ENCODE measurements around the gene G3BP2. TPM values are rescaled to one million over a fixed set of nuclear protein-coding genes. Genes with fewer than 3 reads are reported as not detected.

Gene G3BP2
- total RNA-seq, 1 donor from 2014 or later: 235 TPM

GRCh38 chr4:75639124-75639695 lies 34.0 kb downstream of the G3BP2 start:
- DNase-seq (ENCODE audit: low read depth, low spot score): no peak

GRCh38 chr4:75637827-75638226 lies 35.4 kb downstream of the G3BP2 start:
- no peak for DNase-seq (ENCODE audit: low read depth, low spot score)

DNA sequence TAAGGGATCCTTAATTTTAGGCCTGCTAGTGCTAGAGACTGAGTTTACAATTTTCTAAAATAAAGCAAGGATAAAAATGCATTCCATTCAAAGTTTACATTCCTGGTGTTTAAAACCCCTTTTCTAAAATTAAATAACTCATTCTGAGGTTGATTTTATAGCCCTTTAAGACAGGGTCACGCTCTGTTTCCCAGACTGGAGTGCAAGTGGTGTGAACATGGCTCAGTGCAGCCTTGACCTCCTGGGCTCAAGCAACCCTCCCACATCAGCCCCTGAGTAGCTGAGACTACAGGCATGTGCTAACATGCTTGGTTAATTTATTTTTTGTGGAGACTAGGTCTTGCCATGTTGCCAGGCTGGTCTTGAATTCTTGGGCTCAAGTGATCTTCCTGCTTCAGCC lies 36.0 kb downstream of the G3BP2 start:
- DNase-seq (ENCODE audit: low read depth, low spot score): no peak

- DNase-seq (ENCODE audit: low read depth, low spot score): no peak
These were observed 38.3 kb downstream of the G3BP2 start for GRCh38 chr4:75634951-75635350.

GRCh38 chr4:75634281-75634680 lies 38.9 kb downstream of the G3BP2 start:
- DNase-seq (ENCODE audit: low read depth, low spot score): no peak

DNA sequence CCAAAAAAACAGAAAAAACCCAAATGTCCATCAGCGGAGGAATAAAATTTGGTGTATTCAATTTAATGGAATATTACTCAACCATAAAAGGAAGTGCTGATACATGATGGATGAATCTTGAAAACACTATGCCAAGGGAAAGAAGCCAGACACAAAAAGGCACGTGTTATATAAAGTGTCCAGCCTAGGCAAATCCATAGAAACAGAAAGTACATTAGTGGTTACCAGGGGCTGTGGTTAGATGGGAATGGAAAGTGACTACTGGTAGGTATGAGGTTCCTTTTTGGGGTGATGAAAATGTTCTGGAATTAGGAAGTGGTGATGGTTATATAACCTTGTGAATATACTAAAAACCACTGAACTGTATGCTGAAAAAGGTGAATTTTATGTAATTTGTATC lies 39.4 kb downstream of the G3BP2 start:
- DNase-seq (ENCODE audit: low read depth, low spot score): no peak

DNA sequence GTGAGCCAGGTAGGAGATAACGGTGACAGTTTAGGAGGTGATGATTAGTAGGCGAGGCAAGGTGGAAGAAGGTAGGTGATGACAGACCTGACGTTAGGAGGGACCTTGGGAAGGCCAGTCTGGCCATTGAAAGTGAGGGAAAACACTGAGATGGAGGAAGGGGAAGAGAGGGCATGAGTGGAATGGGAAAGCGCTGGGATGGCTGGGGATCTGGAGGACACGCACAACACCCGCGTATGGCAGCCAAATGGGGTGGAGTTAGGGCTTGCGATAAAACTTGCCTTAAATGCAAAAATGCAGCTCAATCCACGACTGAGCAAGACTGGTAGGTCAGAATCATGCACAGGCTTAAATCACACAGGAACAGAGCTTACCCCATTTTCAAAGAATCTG lies 42.3 kb downstream of the G3BP2 start:
- no peak for DNase-seq (ENCODE audit: low read depth, low spot score)

DNA sequence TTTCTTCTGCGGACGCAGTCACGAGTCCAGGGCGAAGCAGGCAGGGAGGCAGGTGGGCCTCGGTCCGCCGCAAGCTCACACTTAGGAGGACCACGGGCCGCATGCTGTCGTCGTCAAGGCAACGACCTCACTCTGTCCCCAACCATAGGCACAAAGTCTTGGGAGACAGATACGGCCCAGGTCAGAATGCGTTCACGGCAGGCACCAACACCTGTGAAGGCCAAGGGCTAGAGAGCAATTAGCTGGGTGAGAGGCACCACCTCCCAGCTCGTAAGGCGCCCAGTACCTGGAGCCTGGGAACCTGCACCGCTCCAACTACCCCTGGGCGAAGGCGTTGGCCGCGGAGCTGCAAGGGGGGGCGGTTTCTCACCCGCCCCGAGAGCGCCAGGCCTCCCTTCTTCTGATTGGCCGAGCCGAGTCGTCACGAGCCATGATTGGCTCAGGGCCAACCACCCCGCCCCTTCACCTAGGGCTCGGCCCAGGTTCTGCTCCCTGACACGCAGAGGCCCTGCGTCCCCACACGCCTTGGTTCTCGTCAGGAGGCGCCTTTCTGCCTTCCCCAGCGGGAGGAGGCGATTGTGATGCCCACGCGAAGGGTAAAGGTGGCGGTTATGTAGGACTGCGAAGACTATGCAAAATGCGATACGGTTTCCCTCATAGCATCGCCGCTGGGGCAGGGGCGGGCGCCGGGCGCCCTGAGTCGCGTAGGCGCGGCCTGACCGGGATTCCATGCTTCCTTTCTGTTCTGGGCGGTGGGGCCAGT lies 42.9 kb downstream of the G3BP2 start, which contains the start of gene CDKL2:
Gene CDKL2 (minus strand): TSS at position 355 of the 763 bp plus-strand sequence. CDS start 4,540 bp downstream, outside the sequence.
- no peak for DNase-seq (ENCODE audit: low read depth, low spot score)

DNA sequence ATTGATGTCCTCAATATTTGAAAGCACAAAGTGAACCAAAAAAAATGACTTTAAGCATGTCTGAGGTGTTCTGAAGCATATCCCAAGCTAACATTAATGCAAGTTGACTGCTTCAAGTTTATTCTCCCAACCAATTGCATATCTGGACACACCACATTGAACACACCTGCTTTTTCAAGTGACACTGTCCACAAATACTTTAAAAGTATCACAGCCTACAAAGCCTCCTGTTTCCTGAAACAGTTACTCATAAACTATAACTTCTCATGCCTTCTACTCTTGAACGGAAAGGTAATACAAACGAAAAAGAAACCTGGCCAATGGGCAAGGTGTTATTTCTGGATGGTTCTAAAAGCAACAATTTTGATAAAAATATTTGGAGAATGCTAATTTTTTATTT lies 44.0 kb downstream of the G3BP2 start:
- no peak for DNase-seq (ENCODE audit: low read depth, low spot score)

GRCh38 chr4:75623026-75623425 lies 50.2 kb downstream of the G3BP2 start:
- no peak for DNase-seq (ENCODE audit: low read depth, low spot score)

DNA sequence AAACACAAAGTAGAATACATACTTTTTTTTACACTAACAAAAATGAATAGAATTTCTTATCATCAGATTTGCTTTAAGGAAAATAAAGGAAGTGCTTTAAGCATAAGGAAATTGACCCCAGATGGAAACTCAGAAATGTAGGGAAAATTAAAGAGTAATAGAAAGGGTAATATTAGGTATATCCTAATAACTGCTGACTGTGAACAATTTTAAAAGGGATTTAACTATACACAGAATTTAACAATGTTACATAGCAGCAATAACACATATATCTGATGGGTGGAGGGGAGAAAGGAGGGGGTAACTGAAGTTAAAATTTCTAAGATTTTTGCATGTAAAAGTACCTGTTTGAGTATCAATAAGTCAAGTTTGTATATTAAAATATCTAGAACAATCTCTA lies 51.5 kb downstream of the G3BP2 start:
- DNase-seq (ENCODE audit: low read depth, low spot score): no peak

- no peak for DNase-seq (ENCODE audit: low read depth, low spot score)
These were observed 60.9 kb downstream of the G3BP2 start for GRCh38 chr4:75612306-75612705.

GRCh38 chr4:75605928-75606327 lies 67.3 kb downstream of the G3BP2 start:
- no peak for DNase-seq (ENCODE audit: low read depth, low spot score)

GRCh38 chr4:75599647-75600046 lies 73.6 kb downstream of the G3BP2 start:
- no peak for DNase-seq (ENCODE audit: low read depth, low spot score)

- no peak for DNase-seq (ENCODE audit: low read depth, low spot score)
These were observed 74.8 kb downstream of the G3BP2 start for GRCh38 chr4:75598390-75598789.

- DNase-seq (ENCODE audit: low read depth, low spot score): no peak
These were observed 77.2 kb downstream of the G3BP2 start for GRCh38 chr4:75596061-75596460.

DNA sequence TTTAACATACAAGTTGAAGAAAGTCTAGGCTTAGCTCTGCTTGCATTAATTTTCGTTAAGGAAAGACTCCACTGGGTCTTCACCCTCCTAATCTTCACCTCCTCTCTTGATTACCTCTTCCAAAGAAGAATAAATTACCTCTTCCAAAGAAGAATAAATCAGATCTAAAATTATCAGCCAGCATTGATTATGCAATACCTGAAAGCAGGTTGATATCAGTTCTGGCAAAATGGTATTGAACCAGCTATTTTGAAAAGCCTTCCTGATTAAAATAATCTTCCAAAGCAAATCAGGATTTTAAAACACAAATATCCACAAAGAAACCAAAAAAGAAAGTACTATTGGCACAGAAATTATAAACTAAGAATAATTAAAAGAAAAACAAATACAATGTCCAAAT lies 79.8 kb downstream of the G3BP2 start:
- no peak for DNase-seq (ENCODE audit: low read depth, low spot score)

Other genes starting within 250 kb of the G3BP2 start
- gene RCHY1, start 159.0 kb downstream of the G3BP2 start, total RNA-seq: 45.2 and 54.1 TPM in 2 replicates
- 4.9 and 5.5 TPM in 2 replicates for gene THAP6, start 158.9 kb downstream of the G3BP2 start, total RNA-seq
- not detected in 2 replicates for gene ODAPH, start 117.3 kb downstream of the G3BP2 start, total RNA-seq
- gene CDKL2, start 42.9 kb downstream of the G3BP2 start, total RNA-seq: 0.13 and 0.39 TPM in 2 replicates
- gene USO1, start 51.2 kb upstream of the G3BP2 start, total RNA-seq: 77.6 and 93.6 TPM in 2 replicates
- not detected in 2 replicates for gene PPEF2, start 229.0 kb upstream of the G3BP2 start, total RNA-seq

Measured in pulmonary artery endothelial cell (primary cell).